K562 (cell line): ENCODE data around the gene DOCK8.

Experiments
- BCL6 ChIP-seq: fragments of 250-450 bp; sonication (Bioruptor Pico); IDR thresholded peaks from 2 replicates; pipeline ENCODE4 v1.4.0; 2020
- EGR1 ChIP-seq: fragments of 450-650 bp; conservative IDR thresholded peaks from 2 replicates; pipeline ENCODE4 v1.6.1; 2017; ENCODE audit warnings: mild to moderate bottlenecking
- MAFK ChIP-seq: IDR thresholded peaks from 2 replicates; pipeline ENCODE4 v1.6.1; 2011; ENCODE audit warnings: low read length, improper control_type of control experiment
- TSHZ1 ChIP-seq: fragments of 250-450 bp; sonication (Bioruptor Pico); IDR thresholded peaks from 2 replicates; pipeline ENCODE4 v1.4.0; 2020; ENCODE audit warnings: mild to moderate bottlenecking, moderate library complexity
- UBTF ChIP-seq, 2 experiments: IDR thresholded peaks; 2 replicates each; pipeline ENCODE4 v1.6.1; 2012; ENCODE audit warnings: improper control_type of control experiment in 2 of 2, low read depth in 2 of 2, low read length in 2 of 2, borderline replicate concordance in 1 of 2

DNA sequence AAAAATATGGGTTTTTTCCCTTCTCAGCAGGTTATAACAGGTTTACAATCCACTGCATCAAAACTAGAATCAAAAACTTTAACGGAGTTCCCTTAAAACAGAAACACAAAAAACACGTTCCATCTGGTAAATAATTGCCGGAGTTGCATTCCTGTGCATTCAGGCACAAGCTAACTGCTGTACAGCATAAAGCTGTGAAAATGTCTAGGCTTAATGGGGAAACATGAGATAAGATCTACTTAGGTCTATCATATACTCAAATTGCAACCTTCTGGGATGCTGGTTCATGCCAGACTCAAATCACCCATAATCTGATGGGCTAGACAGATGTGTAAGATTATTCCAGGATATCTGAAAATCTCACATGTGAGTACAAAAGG lies 265.3 kb downstream of the DOCK8 start:
- no peak for TF ChIP-seq TSHZ1 (CRISPR knock-in tag)
- no peak for TF ChIP-seq UBTF (IDR thresholded peaks at IDR 0.05; ENCODE audit: borderline replicate concordance in 1 of 2, low read depth in 2 of 2, low read length in 2 of 2)
- TF ChIP-seq MAFK: no peak
- TF ChIP-seq EGR1: no peak
- TF ChIP-seq BCL6 (CRISPR knock-in tag): no peak
